Astrocyte of the cerebellum (primary cell): ENCODE data around the gene PRKAR2B.

Experiments
- DNase-seq: peaks from one replicate; pipeline ENCODE4 v3.0.0-alpha.2; 2011; ENCODE audit warnings: low read depth
- H3K4me3 ChIP-seq: 2 replicates; pipeline ENCODE4 v1.5.1; 2011; ENCODE audit warnings: mild to moderate bottlenecking, low read depth, low read length, moderate library complexity
- in situ Hi-C: cut with HindIII; loops from 2 replicates; pipeline ENCODE4 v1.10.0; 2017; ENCODE audit warnings: low sequenced_read_pairs
- TF ChIP-seq, protein P1 (sequence below): IDR thresholded peaks from 2 replicates; pipeline ENCODE4 v1.5.1; 2012; ENCODE audit warnings: low read length, low read depth, moderate library complexity, mild to moderate bottlenecking; ENCODE audit errors: missing control alignments

The PRKAR2B gene

GRCh38 chr7:107076781-107077698 lies 32.5 kb downstream of the PRKAR2B start:
- no peak for DNase-seq
- TF ChIP-seq, protein P1, sequence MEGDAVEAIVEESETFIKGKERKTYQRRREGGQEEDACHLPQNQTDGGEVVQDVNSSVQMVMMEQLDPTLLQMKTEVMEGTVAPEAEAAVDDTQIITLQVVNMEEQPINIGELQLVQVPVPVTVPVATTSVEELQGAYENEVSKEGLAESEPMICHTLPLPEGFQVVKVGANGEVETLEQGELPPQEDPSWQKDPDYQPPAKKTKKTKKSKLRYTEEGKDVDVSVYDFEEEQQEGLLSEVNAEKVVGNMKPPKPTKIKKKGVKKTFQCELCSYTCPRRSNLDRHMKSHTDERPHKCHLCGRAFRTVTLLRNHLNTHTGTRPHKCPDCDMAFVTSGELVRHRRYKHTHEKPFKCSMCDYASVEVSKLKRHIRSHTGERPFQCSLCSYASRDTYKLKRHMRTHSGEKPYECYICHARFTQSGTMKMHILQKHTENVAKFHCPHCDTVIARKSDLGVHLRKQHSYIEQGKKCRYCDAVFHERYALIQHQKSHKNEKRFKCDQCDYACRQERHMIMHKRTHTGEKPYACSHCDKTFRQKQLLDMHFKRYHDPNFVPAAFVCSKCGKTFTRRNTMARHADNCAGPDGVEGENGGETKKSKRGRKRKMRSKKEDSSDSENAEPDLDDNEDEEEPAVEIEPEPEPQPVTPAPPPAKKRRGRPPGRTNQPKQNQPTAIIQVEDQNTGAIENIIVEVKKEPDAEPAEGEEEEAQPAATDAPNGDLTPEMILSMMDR: no peak
- in situ Hi-C loops: no loop called here
- no peak overlapping the region for H3K4me3 ChIP-seq

- in situ Hi-C loops: no loop called here
- no peak for DNase-seq
- H3K4me3 ChIP-seq: no peak overlapping the region
- TF ChIP-seq, protein P1: no peak
Measured at GRCh38 chr7:107077699-107078516, 33.4 kb downstream of the PRKAR2B start.

GRCh38 chr7:107078517-107078966 lies 34.0 kb downstream of the PRKAR2B start:
- in situ Hi-C loops: no loop called here
- H3K4me3 ChIP-seq: no peak overlapping the region
- TF ChIP-seq, protein P1: no peak
- DNase-seq: no peak

- TF ChIP-seq, protein P1: no peak
- H3K4me3 ChIP-seq: no peak overlapping the region
- in situ Hi-C loops: no loop called here
- no peak for DNase-seq
Measured at GRCh38 chr7:107079212-107079940, 34.9 kb downstream of the PRKAR2B start.

DNA sequence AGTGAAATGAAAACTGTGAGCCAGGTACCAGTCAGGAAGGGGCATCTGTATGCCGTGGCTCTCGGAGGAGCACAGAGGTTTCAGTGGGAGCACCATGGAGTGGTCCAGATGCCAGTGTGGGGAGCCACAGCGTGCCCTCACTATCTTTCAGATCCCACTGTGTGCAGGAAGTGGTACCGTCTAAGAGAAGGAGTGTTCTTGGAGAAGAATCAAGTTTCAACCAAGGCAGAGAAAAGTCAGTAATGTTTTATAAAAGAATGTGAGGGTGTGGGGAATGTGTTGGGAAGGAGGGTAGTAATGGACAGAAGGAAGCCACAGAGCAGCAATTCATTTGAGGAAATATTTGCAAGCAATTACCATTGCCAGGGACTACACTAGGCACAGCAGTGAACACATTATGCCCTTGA lies 35.6 kb downstream of the PRKAR2B start:
- no peak for DNase-seq
- H3K4me3 ChIP-seq: no peak overlapping the region
- in situ Hi-C loops: no loop called here
- TF ChIP-seq, protein P1: no peak

DNA sequence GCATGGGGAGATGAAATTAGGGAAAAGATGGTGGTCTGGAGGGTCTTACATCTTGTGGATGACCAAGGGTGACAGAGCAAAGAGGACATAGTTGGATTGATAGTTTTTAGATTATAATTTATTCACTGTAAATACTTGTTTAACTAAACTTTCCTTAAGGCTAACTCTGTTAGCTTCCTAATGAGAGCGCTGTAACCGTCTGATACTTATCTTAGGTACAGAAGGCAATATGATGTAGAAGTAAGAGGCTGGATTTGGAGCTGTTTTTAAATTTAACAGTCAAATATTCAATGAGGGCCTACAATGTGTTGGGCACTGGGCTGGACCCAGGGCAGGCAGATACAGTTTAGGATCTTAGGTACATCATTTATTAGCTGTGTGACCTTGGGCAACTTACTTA lies 36.0 kb downstream of the PRKAR2B start:
- in situ Hi-C loops: no loop called here
- TF ChIP-seq, protein P1: no peak
- H3K4me3 ChIP-seq: no peak overlapping the region
- no peak for DNase-seq
